Brain microvascular endothelial cell (primary cell): ENCODE data around the gene ANKS3.

Source experiments
- DNase-seq: peaks from one replicate; pipeline ENCODE4 v3.0.0-alpha.2; 2020
- H3K27ac ChIP-seq: fragments of 250-450 bp; sonication (Bioruptor Pico); 2 replicates; pipeline ENCODE4 v1.5.1; 2020; ENCODE audit warnings: mild to moderate bottlenecking, moderate library complexity
- H3K27me3 ChIP-seq: fragments of 250-450 bp; sonication (Bioruptor Pico); replicated peaks from 2 replicates; pipeline ENCODE4 v1.5.1; 2020; ENCODE audit warnings: mild to moderate bottlenecking
- H3K36me3 ChIP-seq: fragments of 250-450 bp; sonication (Bioruptor Pico); replicated peaks from 2 replicates; pipeline ENCODE4 v1.5.1; 2020; ENCODE audit warnings: mild to moderate bottlenecking
- H3K4me3 ChIP-seq: 2 replicates; pipeline ENCODE4 v1.5.1; 2011; ENCODE audit warnings: low read depth, mild to moderate bottlenecking, control low read depth, low read length, moderate library complexity
- in situ Hi-C: cut with HindIII; loops from 2 replicates; pipeline ENCODE4 v1.10.0; 2017; ENCODE audit warnings: low sequenced_read_pairs, low pct_ligation_motif_present
- TF ChIP-seq, protein P1 (sequence below): IDR thresholded peaks from 2 replicates; pipeline ENCODE4 v1.5.1; 2011; ENCODE audit warnings: low read depth, mild to moderate bottlenecking, moderate library complexity, low read length, control low read depth, inconsistent platforms; ENCODE audit errors: missing control alignments

The ANKS3 gene

DNA sequence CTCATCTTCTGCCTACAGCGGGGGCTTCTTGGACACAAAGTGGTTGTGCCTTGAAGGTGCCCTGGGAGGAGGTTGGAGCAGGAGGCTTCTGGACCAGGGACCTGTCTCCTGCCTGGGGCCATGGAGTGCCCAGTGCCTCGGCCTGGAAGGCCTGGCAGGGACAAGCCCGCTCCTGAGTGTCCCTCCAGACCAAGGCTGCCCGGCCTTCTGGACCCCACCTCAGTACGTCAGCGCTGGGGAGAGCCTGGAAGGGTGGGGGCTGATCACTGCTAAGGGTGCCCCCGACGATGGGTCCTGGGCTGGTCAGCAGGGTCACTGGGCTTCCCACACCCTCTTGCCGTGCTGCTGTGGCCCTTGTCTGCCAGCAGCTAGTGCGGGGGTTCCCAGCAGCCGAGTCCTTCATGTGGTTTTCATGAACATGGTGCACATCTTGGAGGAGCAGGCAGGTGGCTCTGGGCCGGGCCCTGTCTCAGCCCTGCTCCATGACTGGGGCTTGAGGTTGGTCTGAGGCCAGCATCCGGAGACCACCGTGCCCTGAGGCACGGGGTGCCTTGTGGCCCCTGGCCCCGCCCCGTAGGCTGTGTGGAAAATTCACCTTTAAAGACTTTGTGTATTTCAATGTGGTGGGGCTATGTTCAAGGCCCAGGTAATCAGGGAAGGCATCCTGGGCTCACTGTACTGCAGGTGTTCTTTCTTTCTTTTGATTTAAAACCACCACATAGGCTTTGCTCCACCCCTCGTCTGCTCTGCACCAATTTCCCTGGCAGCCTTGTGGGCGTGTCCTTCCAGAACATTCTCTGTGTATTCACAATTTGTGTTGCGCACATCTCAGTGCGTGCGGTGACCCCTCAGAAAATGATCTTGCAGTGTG lies 87.1 kb downstream of the ANKS3 start:
- in situ Hi-C loops, result no loop called here

More for the DNA sequence above, 87.1 kb downstream of the ANKS3 start:
- H3K4me3 ChIP-seq, result no peak overlapping the region
- no peaks in the 10 kb centered on the region for H3K27me3 ChIP-seq
- H3K27ac ChIP-seq, result no peak overlapping the region
- H3K36me3 ChIP-seq, result peaks cover 10% of the 10 kb centered on the region
- no peak for DNase-seq
- TF ChIP-seq, protein P1, sequence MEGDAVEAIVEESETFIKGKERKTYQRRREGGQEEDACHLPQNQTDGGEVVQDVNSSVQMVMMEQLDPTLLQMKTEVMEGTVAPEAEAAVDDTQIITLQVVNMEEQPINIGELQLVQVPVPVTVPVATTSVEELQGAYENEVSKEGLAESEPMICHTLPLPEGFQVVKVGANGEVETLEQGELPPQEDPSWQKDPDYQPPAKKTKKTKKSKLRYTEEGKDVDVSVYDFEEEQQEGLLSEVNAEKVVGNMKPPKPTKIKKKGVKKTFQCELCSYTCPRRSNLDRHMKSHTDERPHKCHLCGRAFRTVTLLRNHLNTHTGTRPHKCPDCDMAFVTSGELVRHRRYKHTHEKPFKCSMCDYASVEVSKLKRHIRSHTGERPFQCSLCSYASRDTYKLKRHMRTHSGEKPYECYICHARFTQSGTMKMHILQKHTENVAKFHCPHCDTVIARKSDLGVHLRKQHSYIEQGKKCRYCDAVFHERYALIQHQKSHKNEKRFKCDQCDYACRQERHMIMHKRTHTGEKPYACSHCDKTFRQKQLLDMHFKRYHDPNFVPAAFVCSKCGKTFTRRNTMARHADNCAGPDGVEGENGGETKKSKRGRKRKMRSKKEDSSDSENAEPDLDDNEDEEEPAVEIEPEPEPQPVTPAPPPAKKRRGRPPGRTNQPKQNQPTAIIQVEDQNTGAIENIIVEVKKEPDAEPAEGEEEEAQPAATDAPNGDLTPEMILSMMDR, result no peak
